MM.1S (cell line): ENCODE data around the gene GAREM1.

Source experiments
- DNase-seq: peaks from one replicate; pipeline ENCODE4 v3.0.0-alpha.2; 2015
- H2AFZ ChIP-seq: fragments of 300-600 bp; sonication (generic); 2 replicates; pipeline ENCODE4 v1.6.0; 2016; ENCODE audit warnings: antibody characterized with exemption, low read length
- H3F3A ChIP-seq: fragments of 300-600 bp; sonication (generic); 2 replicates; pipeline ENCODE4 v1.6.1; 2016; ENCODE audit warnings: mild to moderate bottlenecking, antibody characterized with exemption, low read length, moderate library complexity, mixed read lengths; ENCODE audit not compliant: insufficient read depth
- H3K27ac ChIP-seq: fragments of 300-600 bp; sonication (generic); 2 replicates; pipeline ENCODE4 v1.5.1; 2016; ENCODE audit warnings: mild to moderate bottlenecking, low read length
- H3K27me3 ChIP-seq: fragments of 300-600 bp; sonication (generic); replicated peaks from 2 replicates; pipeline ENCODE4 v1.6.0; 2016; ENCODE audit warnings: low read length; ENCODE audit not compliant: insufficient read depth
- H3K36me3 ChIP-seq: fragments of 300-600 bp; sonication (generic); replicated peaks from 2 replicates; pipeline ENCODE4 v1.6.1; 2016; ENCODE audit warnings: mild to moderate bottlenecking, low read length, mixed read lengths; ENCODE audit not compliant: insufficient read depth
- H3K4me1 ChIP-seq: fragments of 300-600 bp; sonication (generic); 2 replicates; pipeline ENCODE4 v1.6.1; 2016; ENCODE audit warnings: low read length, mixed read lengths
- H3K4me2 ChIP-seq: fragments of 300-600 bp; sonication (generic); 2 replicates; pipeline ENCODE4 v1.6.0; 2016; ENCODE audit warnings: low read depth, low read length
- H3K4me3 ChIP-seq: fragments of 300-600 bp; sonication (generic); 2 replicates; pipeline ENCODE4 v1.5.1; 2016; ENCODE audit warnings: low read length, mixed read lengths
- H3K79me2 ChIP-seq: fragments of 300-600 bp; sonication (generic); 2 replicates; pipeline ENCODE4 v1.6.1; 2016; ENCODE audit warnings: mixed run types, low read length, mixed read lengths
- H3K9ac ChIP-seq: fragments of 300-600 bp; sonication (generic); 2 replicates; pipeline ENCODE4 v1.6.1; 2016; ENCODE audit warnings: low read length, mixed read lengths
- H3K9me2 ChIP-seq: fragments of 300-600 bp; sonication (generic); replicated peaks from 2 replicates; pipeline ENCODE4 v1.6.1; 2016; ENCODE audit warnings: mild to moderate bottlenecking, low read length, mixed read lengths; ENCODE audit not compliant: insufficient read depth
- H3K9me3 ChIP-seq: fragments of 300-600 bp; sonication (generic); replicated peaks from 2 replicates; pipeline ENCODE4 v1.6.1; 2016; ENCODE audit warnings: mild to moderate bottlenecking, low read length, mixed read lengths; ENCODE audit not compliant: insufficient read depth
- H4K20me1 ChIP-seq: fragments of 300-600 bp; sonication (generic); 2 replicates; pipeline ENCODE4 v1.6.1; 2016; ENCODE audit warnings: mild to moderate bottlenecking, low read length, moderate library complexity, mixed read lengths; ENCODE audit not compliant: insufficient read depth
- EZH2 ChIP-seq: fragments of 300-600 bp; sonication (generic); optimal IDR thresholded peaks from 2 replicates; pipeline ENCODE3; 2017; ENCODE audit warnings: low read depth, mild to moderate bottlenecking, antibody characterized with exemption, low read length, mixed read lengths
- EZH2phosphoT487 ChIP-seq: fragments of 300-600 bp; sonication (generic); IDR thresholded peaks from 2 replicates; pipeline ENCODE4 v1.6.1; 2018; ENCODE audit warnings: antibody characterized with exemption, low read length
- TF ChIP-seq, protein P1 (sequence below): fragments of 300-600 bp; sonication (generic); IDR thresholded peaks from 2 replicates; pipeline ENCODE4 v1.5.1; 2016; ENCODE audit warnings: antibody characterized with exemption, low read length, mixed read lengths

The GAREM1 gene

GRCh38 chr18:32379891-32380290, 90.8 kb downstream of the GAREM1 start:
- H3K9me2 ChIP-seq: no peaks in the 10 kb centered on the region
- H3K9ac ChIP-seq: no peak overlapping the region
- H3K9me3 ChIP-seq: no peaks in the 10 kb centered on the region
- no peak overlapping the region for H3K27ac ChIP-seq
- no peaks in the 10 kb centered on the region for H3K27me3 ChIP-seq
- H3K4me2 ChIP-seq: no peak overlapping the region
- no peaks in the 10 kb centered on the region for H3K79me2 ChIP-seq
- H2AFZ ChIP-seq: no peak overlapping the region
- no peaks in the 10 kb centered on the region for H3K4me1 ChIP-seq
- no peaks in the 10 kb centered on the region for H3F3A ChIP-seq
- H4K20me1 ChIP-seq: no peaks in the 10 kb centered on the region
- no peak for DNase-seq
- TF ChIP-seq EZH2 (no peak), EZH2phosphoT487 (no peak)
- TF ChIP-seq, protein P1, sequence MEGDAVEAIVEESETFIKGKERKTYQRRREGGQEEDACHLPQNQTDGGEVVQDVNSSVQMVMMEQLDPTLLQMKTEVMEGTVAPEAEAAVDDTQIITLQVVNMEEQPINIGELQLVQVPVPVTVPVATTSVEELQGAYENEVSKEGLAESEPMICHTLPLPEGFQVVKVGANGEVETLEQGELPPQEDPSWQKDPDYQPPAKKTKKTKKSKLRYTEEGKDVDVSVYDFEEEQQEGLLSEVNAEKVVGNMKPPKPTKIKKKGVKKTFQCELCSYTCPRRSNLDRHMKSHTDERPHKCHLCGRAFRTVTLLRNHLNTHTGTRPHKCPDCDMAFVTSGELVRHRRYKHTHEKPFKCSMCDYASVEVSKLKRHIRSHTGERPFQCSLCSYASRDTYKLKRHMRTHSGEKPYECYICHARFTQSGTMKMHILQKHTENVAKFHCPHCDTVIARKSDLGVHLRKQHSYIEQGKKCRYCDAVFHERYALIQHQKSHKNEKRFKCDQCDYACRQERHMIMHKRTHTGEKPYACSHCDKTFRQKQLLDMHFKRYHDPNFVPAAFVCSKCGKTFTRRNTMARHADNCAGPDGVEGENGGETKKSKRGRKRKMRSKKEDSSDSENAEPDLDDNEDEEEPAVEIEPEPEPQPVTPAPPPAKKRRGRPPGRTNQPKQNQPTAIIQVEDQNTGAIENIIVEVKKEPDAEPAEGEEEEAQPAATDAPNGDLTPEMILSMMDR: no peak
- H3K4me3 ChIP-seq: no peak overlapping the region
- no peaks in the 10 kb centered on the region for H3K36me3 ChIP-seq

GRCh38 chr18:32378705-32379104, 92.0 kb downstream of the GAREM1 start:
- no peak for DNase-seq
- no peak overlapping the region for H3K27ac ChIP-seq
- H2AFZ ChIP-seq: no peak overlapping the region

DNA sequence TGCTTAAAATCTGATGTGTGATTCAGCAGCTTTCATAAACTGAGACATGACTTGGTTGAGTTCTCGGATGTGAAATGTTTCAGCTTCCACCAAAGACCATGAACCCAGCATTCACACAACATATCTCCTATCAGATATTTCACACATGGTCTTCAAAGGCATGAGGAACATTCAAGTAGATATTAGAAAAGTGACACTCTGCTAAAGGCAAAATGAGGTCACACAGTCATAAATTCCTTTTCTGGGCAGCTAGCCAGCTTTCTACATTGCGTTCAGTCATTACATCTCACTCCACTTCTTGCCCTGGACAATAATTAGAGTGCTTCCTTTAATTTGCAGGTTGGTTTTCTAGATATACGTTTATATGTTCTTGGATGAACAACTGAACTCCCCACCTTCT, 96.7 kb downstream of the GAREM1 start:
- no peaks in the 10 kb centered on the region for H3F3A ChIP-seq
- H3K9me2 ChIP-seq: no peaks in the 10 kb centered on the region
- H3K4me1 ChIP-seq: no peaks in the 10 kb centered on the region
- H3K4me3 ChIP-seq: no peak overlapping the region
- no peak for DNase-seq
- H3K36me3 ChIP-seq: no peaks in the 10 kb centered on the region
- no peaks in the 10 kb centered on the region for H3K79me2 ChIP-seq
- H3K27me3 ChIP-seq: no peaks in the 10 kb centered on the region
- H3K9ac ChIP-seq: no peak overlapping the region
- H3K9me3 ChIP-seq: no peaks in the 10 kb centered on the region
- no peaks in the 10 kb centered on the region for H4K20me1 ChIP-seq
- H2AFZ ChIP-seq: no peak overlapping the region
- no peak overlapping the region for H3K27ac ChIP-seq
- TF ChIP-seq EZH2 (no peak), EZH2phosphoT487 (no peak)
- TF ChIP-seq, protein P1: no peak
- no peak overlapping the region for H3K4me2 ChIP-seq

More at GRCh38 chr18:32378705-32379104, 92.0 kb downstream of the GAREM1 start:
- no peak overlapping the region for H3K4me2 ChIP-seq
- no peaks in the 10 kb centered on the region for H4K20me1 ChIP-seq
- H3F3A ChIP-seq: no peaks in the 10 kb centered on the region
- H3K9me2 ChIP-seq: no peaks in the 10 kb centered on the region
- no peaks in the 10 kb centered on the region for H3K27me3 ChIP-seq
- no peaks in the 10 kb centered on the region for H3K9me3 ChIP-seq
- no peaks in the 10 kb centered on the region for H3K36me3 ChIP-seq
- no peaks in the 10 kb centered on the region for H3K4me1 ChIP-seq
- TF ChIP-seq, protein P1: no peak
- no peak for TF ChIP-seq EZH2phosphoT487
- TF ChIP-seq EZH2: no peak
- no peak overlapping the region for H3K9ac ChIP-seq
- H3K4me3 ChIP-seq: no peak overlapping the region
- no peaks in the 10 kb centered on the region for H3K79me2 ChIP-seq
